HG02840 (cell line): ENCODE measurements around the gene PHF2.

ENCODE experiments used
- ATAC-seq: cut with Tn5 transposase; IDR thresholded peaks from one replicate; pipeline ENCODE4 v1.9.1; 2021; ENCODE audit warnings: mild to moderate bottlenecking, moderate library complexity, moderate number of reproducible peaks; ENCODE audit not compliant: unreplicated experiment, low FRiP score

Gene PHF2

GRCh38 chr9:93674580-93675335 is 98.4 kb downstream of the PHF2 start:
- no peak for ATAC-seq

- ATAC-seq: no peak
These were observed 99.2 kb downstream of the PHF2 start for GRCh38 chr9:93675336-93676150.

GRCh38 chr9:93676310-93677047 is 100.1 kb downstream of the PHF2 start:
- ATAC-seq: no peak

- ATAC-seq: no peak
These were observed 100.7 kb downstream of the PHF2 start for GRCh38 chr9:93677048-93677571.

- ATAC-seq: no peak
These were observed 101.3 kb downstream of the PHF2 start for GRCh38 chr9:93677641-93678136.

GRCh38 chr9:93678199-93679019 is 102.0 kb downstream of the PHF2 start:
- no peak for ATAC-seq

GRCh38 chr9:93679536-93680442 is 103.4 kb downstream of the PHF2 start:
- ATAC-seq: no peak

GRCh38 chr9:93680443-93681268 is 104.3 kb downstream of the PHF2 start:
- no peak for ATAC-seq

GRCh38 chr9:93681269-93682154 is 105.1 kb downstream of the PHF2 start:
- ATAC-seq: no peak

- no peak for ATAC-seq
These were observed 106.0 kb downstream of the PHF2 start for GRCh38 chr9:93682155-93682968.

GRCh38 chr9:93683331-93684134 is 107.1 kb downstream of the PHF2 start:
- no peak for ATAC-seq

- ATAC-seq: no peak
These were observed 107.9 kb downstream of the PHF2 start for GRCh38 chr9:93684161-93684765.

GRCh38 chr9:93684806-93685543 is 108.6 kb downstream of the PHF2 start:
- no peak for ATAC-seq
